GM18951 (cell line): Measurements from ENCODE around the gene ITPR2.

Experiments
- POLR2A ChIP-seq: IDR thresholded peaks from 4 replicates; pipeline ENCODE4 v1.6.1; 2011; ENCODE audit warnings: mild to moderate bottlenecking; ENCODE audit not compliant: insufficient read length, insufficient read depth; ENCODE audit errors: extremely low read depth
- in situ Hi-C: fragments of 300-500 bp; cut with MboI; formaldehyde crosslinking; loops from one replicate; pipeline ENCODE4 v1.12.0; 2022; ENCODE audit warnings: low sequenced_read_pairs, mixed read lengths, inconsistent platforms; ENCODE audit not compliant: unreplicated experiment

The ITPR2 gene

GRCh38 chr12:26566675-26567074 is 266.3 kb downstream of the ITPR2 start:
- in situ Hi-C loops: no loop called here
- no peak for TF ChIP-seq POLR2A

DNA sequence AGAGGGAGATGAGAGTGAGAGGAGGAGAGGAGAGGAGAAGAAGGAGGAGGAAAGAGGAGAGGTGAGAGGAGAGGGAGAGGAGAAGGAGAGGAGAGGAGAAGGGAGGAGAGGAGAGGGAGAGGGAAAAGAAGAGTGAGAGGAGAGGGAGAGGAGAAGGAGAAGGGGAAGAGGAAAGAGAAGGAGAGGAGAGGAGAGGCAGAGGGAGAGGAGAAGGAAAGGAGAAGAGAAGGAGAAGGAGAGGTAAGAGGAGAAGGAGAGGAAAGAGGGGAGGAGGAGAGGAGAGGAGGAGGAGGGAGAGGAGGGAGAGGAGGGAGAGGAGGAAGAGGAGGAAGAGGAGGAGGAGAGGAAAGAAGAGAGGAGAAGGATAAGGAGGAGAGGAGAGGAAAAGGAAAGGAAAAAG is 266.8 kb downstream of the ITPR2 start:
- in situ Hi-C loops: no loop called here

GRCh38 chr12:26564391-26564790 is 268.6 kb downstream of the ITPR2 start:
- TF ChIP-seq POLR2A: no peak
- in situ Hi-C loops: no loop called here

More for the DNA sequence above, 266.8 kb downstream of the ITPR2 start:
- TF ChIP-seq POLR2A: no peak

DNA sequence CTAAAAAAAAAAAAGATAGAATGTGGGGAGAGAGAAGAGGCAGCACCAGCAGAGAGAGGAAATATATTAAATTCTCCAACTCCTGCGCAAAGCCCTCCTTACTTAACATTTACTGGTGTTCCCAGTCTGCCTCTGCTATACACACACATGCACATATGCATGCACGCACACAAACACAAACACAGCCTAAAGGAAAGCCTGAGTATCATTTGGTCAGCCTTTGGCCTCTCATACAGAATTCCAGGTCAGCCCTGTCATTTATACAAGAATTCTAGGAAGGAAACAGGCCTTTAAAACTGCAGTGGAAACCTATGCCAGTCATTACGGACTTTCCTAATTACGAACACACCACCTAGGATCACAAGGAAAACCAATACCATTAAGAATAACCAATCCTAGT is 269.4 kb downstream of the ITPR2 start:
- in situ Hi-C loops: no loop called here
- TF ChIP-seq POLR2A: no peak

GRCh38 chr12:26557326-26557725 is 275.7 kb downstream of the ITPR2 start:
- no peak for TF ChIP-seq POLR2A
- in situ Hi-C loops: no loop called here

GRCh38 chr12:26556916-26557315 is 276.1 kb downstream of the ITPR2 start:
- in situ Hi-C loops: no loop called here
- TF ChIP-seq POLR2A: no peak

- no peak for TF ChIP-seq POLR2A
- in situ Hi-C loops: no loop called here
Measured at GRCh38 chr12:26555139-26555538, 277.9 kb downstream of the ITPR2 start.

- TF ChIP-seq POLR2A: no peak
- in situ Hi-C loops: no loop called here
Measured at GRCh38 chr12:26554332-26554731, 278.7 kb downstream of the ITPR2 start.

- no peak for TF ChIP-seq POLR2A
- in situ Hi-C loops: no loop called here
Measured at GRCh38 chr12:26551385-26551784, 281.6 kb downstream of the ITPR2 start.

GRCh38 chr12:26548227-26548626 is 284.8 kb downstream of the ITPR2 start:
- no peak for TF ChIP-seq POLR2A
- in situ Hi-C loops: no loop called here

DNA sequence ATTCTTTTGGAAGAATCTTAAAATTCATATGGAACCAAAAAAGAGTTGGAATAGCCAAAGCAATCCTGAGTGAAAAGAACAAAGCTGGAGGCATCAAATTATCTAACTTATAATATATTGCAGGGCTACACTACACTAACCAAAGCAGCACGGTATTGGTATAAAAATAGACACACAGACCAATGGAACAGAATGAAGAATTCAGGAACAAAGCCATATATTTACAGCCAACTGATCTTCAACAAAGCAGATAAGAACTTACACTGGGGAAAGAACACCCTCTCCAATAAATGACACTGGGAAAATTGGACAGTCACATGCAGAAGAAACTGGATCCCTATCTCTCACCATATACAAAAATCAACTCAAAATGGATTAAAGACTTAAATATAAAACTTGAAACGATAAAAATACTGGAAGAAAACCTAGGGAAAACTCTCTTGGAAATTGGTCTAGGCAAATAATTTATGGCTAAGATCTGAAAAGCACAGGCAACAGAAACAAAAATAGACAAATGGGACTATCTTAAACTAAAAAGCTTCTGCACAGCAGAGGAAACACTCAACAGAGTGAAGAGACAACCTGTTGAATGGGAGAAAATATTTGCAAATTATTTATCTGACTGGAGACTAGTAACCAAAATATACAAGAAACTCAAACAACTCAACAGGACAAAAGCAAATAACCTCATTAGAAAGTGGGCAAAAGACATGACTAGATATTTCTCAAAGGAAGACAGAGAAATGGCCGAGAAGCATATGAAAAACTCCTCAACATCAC is 286.3 kb downstream of the ITPR2 start:
- in situ Hi-C loops: no loop called here
- no peak for TF ChIP-seq POLR2A

DNA sequence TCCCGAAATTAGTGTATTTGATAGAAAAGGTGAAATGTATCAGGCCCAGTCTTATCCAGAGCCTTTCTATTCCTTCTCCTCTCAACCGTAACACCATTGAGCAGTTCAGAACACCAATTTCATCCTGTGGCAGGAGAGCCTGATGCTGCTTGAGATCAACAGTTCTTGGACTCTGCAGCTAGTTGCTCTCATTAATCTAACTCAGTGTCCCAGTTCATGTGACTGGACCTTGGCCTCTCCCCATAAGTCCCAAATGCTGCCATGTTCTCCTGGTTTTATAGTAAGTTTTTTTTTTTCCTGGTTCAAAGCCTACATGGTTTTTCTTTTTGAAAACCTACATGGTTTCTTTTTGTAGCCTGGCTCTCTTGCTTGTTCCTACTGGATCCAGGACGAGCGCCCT is 293.9 kb downstream of the ITPR2 start:
- in situ Hi-C loops: no loop called here
- no peak for TF ChIP-seq POLR2A

- no peak for TF ChIP-seq POLR2A
- in situ Hi-C loops: no loop called here
Measured at GRCh38 chr12:26537651-26538050, 295.3 kb downstream of the ITPR2 start.

GRCh38 chr12:26537126-26537525 is 295.9 kb downstream of the ITPR2 start:
- TF ChIP-seq POLR2A: no peak
- in situ Hi-C loops: no loop called here
